ENCODE results near the gene NPHP4.

The NPHP4 gene

DNA sequence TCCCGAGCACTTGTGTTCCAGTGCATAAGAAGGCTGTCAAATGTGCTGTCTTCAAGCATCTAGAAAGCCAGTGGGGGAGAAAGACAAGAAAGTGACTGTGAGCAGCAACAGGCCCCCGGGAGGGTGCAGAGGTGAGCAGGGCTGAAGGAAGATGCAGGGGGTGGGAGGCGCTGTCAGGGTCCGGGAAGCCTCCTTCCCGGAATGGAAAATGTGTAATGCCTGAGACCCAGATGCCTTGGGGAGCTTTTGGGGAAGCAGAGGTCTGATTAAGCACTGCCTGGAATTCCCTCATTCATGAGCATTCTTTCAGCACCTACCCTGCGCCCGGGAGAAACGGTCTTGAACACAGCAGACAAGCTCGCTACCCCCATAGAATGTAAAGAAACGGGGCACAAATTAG is 1.3 kb downstream of the NPHP4 start:
- peak; percentile 56 for DNase-seq (ENCODE audit: low read depth, low spot score)

DNA sequence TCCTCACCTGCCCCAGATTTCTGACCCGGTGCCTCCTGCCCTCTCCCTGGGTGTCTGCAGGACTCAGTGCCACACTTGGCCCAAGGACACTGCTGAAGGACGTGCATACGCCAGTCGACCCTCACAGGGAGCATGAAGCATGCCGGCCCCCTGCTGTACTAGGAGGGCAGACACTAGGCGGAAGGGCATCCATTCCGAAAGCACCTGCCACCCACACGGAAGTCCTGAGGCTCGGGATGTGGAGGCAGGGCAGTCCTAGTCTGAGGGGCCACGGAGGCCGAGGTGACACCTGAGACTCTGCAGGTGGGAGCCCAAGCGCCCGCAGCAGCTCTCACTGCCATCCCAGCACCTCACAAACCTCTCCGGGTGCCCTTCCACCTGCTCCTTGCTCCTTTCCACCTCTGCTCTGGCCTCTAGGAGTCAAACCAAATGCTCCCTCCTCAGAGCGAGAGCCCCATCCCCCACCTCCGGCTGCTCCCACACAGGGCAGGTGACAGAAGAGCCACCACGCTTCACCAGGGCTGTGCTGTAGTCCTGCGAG is 2.4 kb downstream of the NPHP4 start:
- no peak for DNase-seq (ENCODE audit: low read depth, low spot score)

GRCh38 chr1:5989286-5989605 is 3.0 kb downstream of the NPHP4 start:
- DNase-seq (ENCODE audit: low read depth, low spot score): no peak

DNA sequence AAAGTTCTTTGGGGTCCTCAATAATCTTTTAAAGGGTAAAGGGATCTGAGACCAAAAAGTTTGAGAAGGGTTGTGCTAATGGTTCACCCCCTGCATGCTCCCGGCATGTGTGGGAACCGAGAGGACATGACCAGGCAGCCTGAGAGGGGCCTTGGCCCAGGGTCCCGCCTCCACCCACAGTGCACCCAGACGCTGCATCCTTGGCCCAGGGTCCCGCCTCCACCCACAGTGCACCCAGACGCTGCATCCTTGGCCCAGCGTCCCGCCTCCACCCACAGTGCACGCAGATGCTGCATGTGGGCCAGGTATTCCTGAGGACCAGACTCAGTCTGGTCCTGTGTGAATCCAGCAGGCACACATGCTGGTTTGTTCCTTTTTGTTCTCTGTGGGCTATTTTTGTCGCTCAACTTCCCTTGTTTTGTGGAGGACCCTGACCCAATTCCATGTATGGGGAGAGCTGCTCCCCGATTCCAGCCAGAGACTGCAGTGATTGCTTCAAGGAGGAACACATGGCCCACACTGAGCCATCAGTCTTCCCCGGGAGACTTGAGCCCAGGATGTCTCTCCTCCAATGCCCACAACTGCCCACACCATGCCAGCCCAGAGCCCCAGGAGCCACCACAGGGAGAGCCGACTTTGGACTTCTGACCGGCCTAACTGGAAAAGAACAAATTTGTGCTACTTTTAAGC is 3.5 kb downstream of the NPHP4 start:
- no peak for DNase-seq (ENCODE audit: low read depth, low spot score)

DNA sequence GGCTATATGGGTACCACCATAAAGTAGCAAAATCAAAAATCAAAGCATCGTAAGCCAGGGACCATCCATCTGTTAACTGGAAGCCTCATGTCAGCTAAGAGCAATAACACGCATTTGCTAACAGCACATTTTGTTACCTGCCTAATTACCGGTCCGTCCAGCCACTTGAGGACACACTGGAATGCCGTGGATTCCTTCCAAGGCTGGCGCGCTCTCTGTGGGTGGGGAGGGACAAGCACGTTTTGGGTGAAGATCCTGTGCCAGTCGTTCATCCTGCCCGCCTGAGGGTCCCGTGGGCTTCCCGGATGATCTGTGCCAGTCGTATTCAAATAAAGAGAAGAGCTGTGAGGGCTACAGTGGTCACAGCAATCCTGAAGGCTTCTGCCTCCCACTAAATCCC is 6.2 kb downstream of the NPHP4 start:
- no peak for DNase-seq (ENCODE audit: low read depth, low spot score)

DNA sequence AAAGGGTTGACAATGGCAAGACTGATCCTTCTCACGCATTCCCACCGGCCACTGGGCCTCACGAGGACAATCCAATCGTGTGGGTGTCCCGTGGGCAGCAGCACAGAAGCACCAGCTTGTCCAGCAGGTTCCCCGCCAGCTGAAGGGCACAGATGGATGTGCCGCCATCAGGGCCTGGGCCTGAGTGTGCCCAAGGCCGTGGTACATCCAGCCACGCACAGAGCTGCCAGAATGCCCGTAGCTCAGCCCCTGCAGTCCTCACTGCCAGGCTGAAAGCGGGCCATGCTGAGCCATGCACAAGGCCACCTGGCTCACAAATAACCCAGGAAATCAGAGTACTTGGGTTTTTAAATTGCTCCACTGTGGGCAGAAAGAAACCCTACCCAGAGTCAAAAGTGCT is 7.0 kb downstream of the NPHP4 start:
- DNase-seq (ENCODE audit: low read depth, low spot score): no peak

GRCh38 chr1:5983361-5984103 is 8.7 kb downstream of the NPHP4 start:
- no peak for DNase-seq (ENCODE audit: low read depth, low spot score)

- DNase-seq (ENCODE audit: low read depth, low spot score): no peak
Measured at GRCh38 chr1:5982868-5983267, 9.4 kb downstream of the NPHP4 start.

- DNase-seq (ENCODE audit: low read depth, low spot score): no peak
Measured at GRCh38 chr1:5982276-5982675, 9.9 kb downstream of the NPHP4 start.

- no peak for DNase-seq (ENCODE audit: low read depth, low spot score)
Measured at GRCh38 chr1:5981009-5981380, 11.2 kb downstream of the NPHP4 start.

GRCh38 chr1:5980314-5981008 is 11.8 kb downstream of the NPHP4 start:
- peak; percentile 92 for DNase-seq (ENCODE audit: low read depth, low spot score)

- DNase-seq (ENCODE audit: low read depth, low spot score): no peak
Measured at GRCh38 chr1:5979536-5980313, 12.5 kb downstream of the NPHP4 start.

- no peak for DNase-seq (ENCODE audit: low read depth, low spot score)
Measured at GRCh38 chr1:5978452-5978851, 13.8 kb downstream of the NPHP4 start.

- no peak for DNase-seq (ENCODE audit: low read depth, low spot score)
Measured at GRCh38 chr1:5977494-5978444, 14.5 kb downstream of the NPHP4 start.

DNA sequence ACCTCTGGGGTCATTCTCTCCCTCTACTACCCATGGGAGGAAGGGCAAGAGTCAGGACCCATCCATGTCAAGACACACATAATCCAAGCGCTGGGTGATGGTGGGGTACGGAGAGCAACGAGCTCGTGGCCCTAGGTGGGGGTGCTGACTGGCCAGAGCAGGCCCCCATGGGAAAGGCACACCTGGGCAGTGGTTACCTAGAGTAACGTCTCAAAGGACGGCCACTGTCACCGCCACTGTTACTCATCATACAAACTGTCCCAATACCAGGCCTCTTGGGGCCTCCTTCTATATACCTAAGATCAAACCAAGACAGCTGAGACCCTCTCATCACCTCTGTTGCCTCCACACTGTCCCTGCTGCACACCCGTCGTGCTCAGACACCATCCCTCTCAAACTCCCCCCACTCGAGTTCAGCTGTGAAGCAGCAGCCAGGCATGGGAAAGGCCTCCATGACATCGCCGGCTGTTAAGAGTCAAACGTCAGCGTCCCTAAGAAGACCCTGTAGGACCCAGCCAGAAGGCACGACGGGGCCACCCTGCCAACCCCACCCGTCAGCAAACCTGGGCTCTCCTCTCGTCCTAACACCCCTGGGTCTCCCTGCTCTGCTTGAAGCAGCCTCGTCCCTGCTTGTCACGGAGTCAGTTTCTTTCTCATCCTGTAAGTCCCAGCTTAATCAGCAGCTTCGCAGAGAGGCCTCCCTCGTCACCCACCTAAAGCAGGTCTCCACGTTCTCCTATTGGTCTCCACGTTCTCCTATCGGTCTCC is 15.3 kb downstream of the NPHP4 start:
- DNase-seq (ENCODE audit: low read depth, low spot score): no peak

DNA sequence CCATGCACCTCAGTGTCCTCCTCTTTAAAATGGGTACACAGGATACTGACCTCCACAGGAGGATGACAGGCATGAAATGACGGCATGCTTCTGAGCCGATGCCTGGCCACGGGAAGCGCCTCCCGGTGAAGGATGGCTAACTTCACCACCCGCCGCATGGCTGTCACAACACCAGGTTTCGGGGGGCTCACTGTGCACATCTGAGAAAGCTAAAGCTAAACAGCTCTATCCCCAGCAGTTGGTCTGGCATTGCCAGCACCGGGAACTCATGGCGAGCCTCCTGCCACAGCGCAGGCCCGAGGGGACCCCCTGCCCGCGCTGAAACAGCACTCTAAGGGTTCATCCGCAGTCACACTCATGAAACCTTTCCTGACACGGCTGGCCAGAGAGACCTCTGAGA is 16.0 kb downstream of the NPHP4 start:
- no peak for DNase-seq (ENCODE audit: low read depth, low spot score)

DNA sequence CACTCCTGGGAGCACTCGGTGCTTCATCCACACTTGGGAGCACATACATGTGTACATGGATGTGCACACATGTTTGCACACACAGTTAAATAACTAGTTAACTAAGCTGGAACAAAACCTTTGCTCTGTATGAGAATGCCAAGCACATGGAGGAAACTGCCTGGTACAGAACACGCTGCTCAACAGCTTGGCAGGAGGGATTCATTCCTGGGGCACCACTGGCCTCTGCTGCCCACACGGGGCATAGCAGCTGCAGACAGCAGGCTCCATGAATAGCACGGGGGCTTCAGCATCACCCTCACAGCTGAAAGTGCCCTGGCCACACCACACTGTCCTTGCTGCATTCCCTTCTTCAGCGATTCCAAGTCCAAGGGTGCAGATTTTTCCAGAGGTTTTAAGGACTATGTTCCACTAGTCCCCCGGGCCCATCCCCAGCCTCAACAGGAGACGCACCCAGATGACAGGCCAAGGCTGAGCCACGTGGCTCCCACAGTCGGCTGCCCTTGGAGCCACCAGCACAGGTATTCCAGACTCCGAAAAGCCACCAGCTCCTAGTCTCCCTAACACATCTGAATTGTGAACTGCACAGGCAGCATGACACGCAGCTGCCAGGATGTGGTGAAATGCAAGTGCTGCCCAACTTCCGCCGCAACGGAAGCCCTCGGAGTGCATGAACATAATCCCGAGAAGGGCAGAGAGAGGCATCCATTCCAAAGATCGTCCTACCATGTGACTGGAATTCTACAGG is 16.9 kb downstream of the NPHP4 start:
- DNase-seq (ENCODE audit: low read depth, low spot score): peak; percentile 53

- DNase-seq (ENCODE audit: low read depth, low spot score): no peak
Measured at GRCh38 chr1:5974631-5975030, 17.6 kb downstream of the NPHP4 start.

GRCh38 chr1:5973771-5974170 is 18.5 kb downstream of the NPHP4 start:
- DNase-seq (ENCODE audit: low read depth, low spot score): peak; percentile 53
